Thyroid gland (tissue), 4 donors: ENCODE results near the gene NR6A1. TPM values are rescaled to one million over a fixed set of nuclear protein-coding genes. Genes with fewer than 3 reads are reported as not detected.
A peak's percentile ranks its signal among the peaks of the same experiment; 100 is the strongest.

Experiments used
- DNase-seq, 2 donors: peaks; one replicate each; pipeline ENCODE4 v3.0.0-alpha.2; 2019
- H3K27ac ChIP-seq, 3 donors: fragments of 200-600 bp; sonication (generic); 1 replicate in 2 of 3; 2 replicates in 1 of 3; pipeline ENCODE4 v1.5.1; 2016 to 2019; ENCODE audit warnings: mild to moderate bottlenecking in 1 of 3, moderate library complexity in 1 of 3
- H3K27me3 ChIP-seq: fragments of 200-600 bp; sonication (generic); one replicate; pipeline ENCODE4 v1.5.1; 2019
- H3K36me3 ChIP-seq, 2 donors: fragments of 200-600 bp; sonication (generic); one replicate each; pipeline ENCODE4 v1.5.1; 2016 to 2019
- H3K4me1 ChIP-seq, 2 donors: fragments of 200-600 bp; sonication (generic); one replicate each; pipeline ENCODE4 v1.5.1; 2017 to 2019
- H3K4me3 ChIP-seq, 3 donors: fragments of 200-600 bp; sonication (generic); replicated peaks in 1 of 3; 1 replicate in 2 of 3; 2 replicates in 1 of 3; pipeline ENCODE4 v1.5.1; 2016; ENCODE audit warnings: mild to moderate bottlenecking in 1 of 3
- H3K9me3 ChIP-seq: fragments of 200-600 bp; sonication (generic); one replicate; pipeline ENCODE4 v1.5.1; 2017
- CTCF ChIP-seq, 6 experiments: fragments of 200-600 bp in 3 of 6; fragments of 450-650 bp in 3 of 6; sonication (generic) in 3 of 6; IDR thresholded peaks; one replicate each; pipeline ENCODE4 v1.5.1; 2016 to 2019; ENCODE audit warnings: antibody characterized with exemption in 6 of 6, mild to moderate bottlenecking in 2 of 6, inconsistent platforms in 1 of 6, moderate library complexity in 1 of 6
- POLR2A ChIP-seq, 2 donors: fragments of 450-650 bp; IDR thresholded peaks; one replicate each; pipeline ENCODE4 v1.6.1; 2017; ENCODE audit warnings: antibody characterized with exemption in 2 of 2, mild to moderate bottlenecking in 2 of 2, moderate library complexity in 1 of 2
- WGBS, 2 donors: methylation state at CpG; one replicate each; pipeline ENCODE4 v1.1.5; 2017; 5-methylcytosine and 5-hydroxymethylcytosine counted together
- intact Hi-C: fragments of 100-400 bp; cut with DNase I; formaldehyde crosslinking; loops from one replicate; pipeline ENCODE4 v1.15.1; 2023
- total RNA-seq, 4 donors: library from RNA; depleted of rRNA; stranded (reverse); fragments of >200 nt; gene quantifications; one replicate each; pipeline ENCODE4 v1.2.3, GENCODE V29; 2016

Gene NR6A1
- total RNA-seq, 4 donors from 2014 or later: 15.3 to 25.0 (median 19.3) TPM

- Histone ChIP-seq H3K36me3 (no peaks in the 10 kb centered on the region), H3K27ac (no peak overlapping the region), H3K4me1 (peaks cover 8 to 23% of the 10 kb centered on the region in 2 donors), H3K4me3 (no peak overlapping the region), H3K9me3 (no peaks in the 10 kb centered on the region), H3K27me3 (no peaks in the 10 kb centered on the region)
- intact Hi-C loops: no loop called here
- no peak for DNase-seq
- TF ChIP-seq CTCF (IDR thresholded peaks at IDR 0.05) (no peak), POLR2A (IDR thresholded peaks at IDR 0.05) (no peak)
- 87 to 93% methylated on average over 4 of the region's 4 CpGs for WGBS, 2 donors
These were observed 144.8 kb downstream of the NR6A1 start for GRCh38 chr9:124626276-124626675.

- TF ChIP-seq CTCF (IDR thresholded peaks at IDR 0.05) (no peak), POLR2A (IDR thresholded peaks at IDR 0.05) (no peak)
- no peak overlapping the region for H3K27ac ChIP-seq
- no peaks in the 10 kb centered on the region for H3K36me3 ChIP-seq
- no peaks in the 10 kb centered on the region for H3K9me3 ChIP-seq
- H3K4me1 ChIP-seq: peaks cover 11 to 24% of the 10 kb centered on the region in 2 donors
- 87 to 97% methylated on average over 6 of the region's 6 CpGs for WGBS, 2 donors
- no peak for DNase-seq
- no peak overlapping the region for H3K4me3 ChIP-seq
- no peaks in the 10 kb centered on the region for H3K27me3 ChIP-seq
- intact Hi-C loops: no loop called here
These were observed 146.0 kb downstream of the NR6A1 start for GRCh38 chr9:124625087-124625486.

- intact Hi-C loops: no loop called here
- H3K4me1 ChIP-seq: peaks cover 11 to 24% of the 10 kb centered on the region in 2 donors
- H3K36me3 ChIP-seq: no peaks in the 10 kb centered on the region
- no peak overlapping the region for H3K27ac ChIP-seq
- WGBS, 2 donors: 86 to 89% methylated on average over 1 of the region's 1 CpG
- H3K4me3 ChIP-seq: no peak overlapping the region
- H3K9me3 ChIP-seq: no peaks in the 10 kb centered on the region
- no peak for DNase-seq
- TF ChIP-seq CTCF (IDR thresholded peaks at IDR 0.05) (no peak), POLR2A (IDR thresholded peaks at IDR 0.05) (no peak)
- no peaks in the 10 kb centered on the region for H3K27me3 ChIP-seq
These were observed 146.4 kb downstream of the NR6A1 start for GRCh38 chr9:124624735-124624992.

GRCh38 chr9:124623966-124624734 is 147.0 kb downstream of the NR6A1 start:
- no peak for TF ChIP-seq POLR2A (IDR thresholded peaks at IDR 0.05)
- no peak for TF ChIP-seq CTCF (IDR thresholded peaks at IDR 0.05)
- no peak for DNase-seq
- intact Hi-C loops: no loop called here
- Histone ChIP-seq H3K27ac (no peak overlapping the region), H3K4me3 (no peak overlapping the region), H3K4me1 (peaks cover 11 to 27% of the 10 kb centered on the region in 2 donors), H3K27me3 (no peaks in the 10 kb centered on the region), H3K9me3 (no peaks in the 10 kb centered on the region), H3K36me3 (no peaks in the 10 kb centered on the region)
- WGBS, 2 donors: 87 to 91% methylated on average over 7 of the region's 7 CpGs

- TF ChIP-seq CTCF (IDR thresholded peaks at IDR 0.05) (no peak), POLR2A (IDR thresholded peaks at IDR 0.05) (no peak)
- no peaks in the 10 kb centered on the region for H3K27me3 ChIP-seq
- H3K36me3 ChIP-seq: no peaks in the 10 kb centered on the region
- intact Hi-C loops: no loop called here
- H3K4me1 ChIP-seq: peaks cover 20 to 39% of the 10 kb centered on the region in 2 donors
- H3K27ac ChIP-seq: peak overlapping the region; percentile 63 to 71 (median 70)
- DNase-seq: no peak
- no peak overlapping the region for H3K4me3 ChIP-seq
- H3K9me3 ChIP-seq: no peaks in the 10 kb centered on the region
These were observed 148.2 kb downstream of the NR6A1 start for GRCh38 chr9:124622882-124623281.
